NT2/D1 (cell line): ENCODE data around the gene GIGYF1.

ENCODE experiments used
- SUZ12 ChIP-seq: IDR thresholded peaks from 2 replicates; pipeline ENCODE4 v1.6.1; 2011; ENCODE audit not compliant: insufficient read length, insufficient read depth; ENCODE audit errors: extremely low read depth
- ZNF274 ChIP-seq: IDR thresholded peaks from 2 replicates; pipeline ENCODE4 v1.6.1; 2011; ENCODE audit warnings: mild to moderate bottlenecking, low read depth, low read length

- TF ChIP-seq ZNF274 (no peak), SUZ12 (no peak)
Measured at GRCh38 chr7:100726996-100727761, 33.1 kb upstream of the GIGYF1 start.
